GM21619 (cell line): ENCODE results near the gene LCK.
"Not testable (repeated sequence)": the region's sequence is repeated elsewhere in the genome, so short reads cannot be mapped to it uniquely, and the experiment has no call there.

ENCODE experiments used
- ATAC-seq: cut with Tn5 transposase; IDR thresholded peaks from one replicate; pipeline ENCODE4 v1.9.1; 2021; ENCODE audit not compliant: unreplicated experiment

Gene LCK

DNA sequence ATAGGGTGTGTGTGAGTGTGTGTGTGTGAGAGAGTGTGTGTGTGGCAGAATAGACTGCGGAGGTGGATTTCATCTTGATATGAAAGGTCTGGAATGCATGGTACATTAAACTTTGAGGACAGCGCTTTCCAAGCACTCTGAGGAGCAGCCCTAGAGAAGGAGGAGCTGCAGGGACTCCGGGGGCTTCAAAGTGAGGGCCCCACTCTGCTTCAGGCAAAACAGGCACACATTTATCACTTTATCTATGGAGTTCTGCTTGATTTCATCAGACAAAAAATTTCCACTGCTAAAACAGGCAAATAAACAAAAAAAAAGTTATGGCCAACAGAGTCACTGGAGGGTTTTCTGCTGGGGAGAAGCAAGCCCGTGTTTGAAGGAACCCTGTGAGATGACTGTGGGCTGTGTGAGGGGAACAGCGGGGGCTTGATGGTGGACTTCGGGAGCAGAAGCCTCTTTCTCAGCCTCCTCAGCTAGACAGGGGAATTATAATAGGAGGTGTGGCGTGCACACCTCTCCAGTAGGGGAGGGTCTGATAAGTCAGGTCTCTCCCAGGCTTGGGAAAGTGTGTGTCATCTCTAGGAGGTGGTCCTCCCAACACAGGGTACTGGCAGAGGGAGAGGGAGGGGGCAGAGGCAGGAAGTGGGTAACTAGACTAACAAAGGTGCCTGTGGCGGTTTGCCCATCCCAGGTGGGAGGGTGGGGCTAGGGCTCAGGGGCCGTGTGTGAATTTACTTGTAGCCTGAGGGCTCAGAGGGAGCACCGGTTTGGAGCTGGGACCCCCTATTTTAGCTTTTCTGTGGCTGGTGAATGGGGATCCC, 22.5 kb downstream of the LCK start:
- ATAC-seq = no peak

DNA sequence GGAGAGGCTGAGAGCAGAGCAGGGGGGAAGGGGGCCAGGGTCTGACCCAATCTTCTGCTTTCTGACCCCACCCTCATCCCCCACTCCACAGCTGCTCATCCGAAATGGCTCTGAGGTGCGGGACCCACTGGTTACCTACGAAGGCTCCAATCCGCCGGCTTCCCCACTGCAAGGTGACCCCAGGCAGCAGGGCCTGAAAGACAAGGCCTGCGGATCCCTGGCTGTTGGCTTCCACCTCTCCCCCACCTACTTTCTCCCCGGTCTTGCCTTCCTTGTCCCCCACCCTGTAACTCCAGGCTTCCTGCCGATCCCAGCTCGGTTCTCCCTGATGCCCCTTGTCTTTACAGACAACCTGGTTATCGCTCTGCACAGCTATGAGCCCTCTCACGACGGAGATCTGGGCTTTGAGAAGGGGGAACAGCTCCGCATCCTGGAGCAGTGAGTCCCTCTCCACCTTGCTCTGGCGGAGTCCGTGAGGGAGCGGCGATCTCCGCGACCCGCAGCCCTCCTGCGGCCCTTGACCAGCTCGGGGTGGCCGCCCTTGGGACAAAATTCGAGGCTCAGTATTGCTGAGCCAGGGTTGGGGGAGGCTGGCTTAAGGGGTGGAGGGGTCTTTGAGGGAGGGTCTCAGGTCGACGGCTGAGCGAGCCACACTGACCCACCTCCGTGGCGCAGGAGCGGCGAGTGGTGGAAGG, 23.7 kb downstream of the LCK start:
- ATAC-seq = no peak

DNA sequence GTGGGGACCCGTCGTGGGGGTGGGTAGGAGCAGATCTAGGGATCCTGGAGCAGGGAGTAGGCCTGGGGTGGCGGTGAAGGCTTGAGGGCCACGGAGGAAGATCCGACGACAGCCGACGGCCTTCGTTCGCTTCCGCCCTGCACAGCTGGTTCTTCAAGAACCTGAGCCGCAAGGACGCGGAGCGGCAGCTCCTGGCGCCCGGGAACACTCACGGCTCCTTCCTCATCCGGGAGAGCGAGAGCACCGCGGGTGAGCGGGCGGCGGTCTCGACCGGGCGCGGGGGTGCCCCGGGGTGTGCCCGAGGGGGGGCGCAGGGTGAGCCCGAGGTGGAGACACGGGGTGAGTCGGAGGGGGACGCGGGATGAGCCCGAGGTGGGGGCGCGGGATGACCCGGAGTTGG, 24.4 kb downstream of the LCK start:
- no peak for ATAC-seq

DNA sequence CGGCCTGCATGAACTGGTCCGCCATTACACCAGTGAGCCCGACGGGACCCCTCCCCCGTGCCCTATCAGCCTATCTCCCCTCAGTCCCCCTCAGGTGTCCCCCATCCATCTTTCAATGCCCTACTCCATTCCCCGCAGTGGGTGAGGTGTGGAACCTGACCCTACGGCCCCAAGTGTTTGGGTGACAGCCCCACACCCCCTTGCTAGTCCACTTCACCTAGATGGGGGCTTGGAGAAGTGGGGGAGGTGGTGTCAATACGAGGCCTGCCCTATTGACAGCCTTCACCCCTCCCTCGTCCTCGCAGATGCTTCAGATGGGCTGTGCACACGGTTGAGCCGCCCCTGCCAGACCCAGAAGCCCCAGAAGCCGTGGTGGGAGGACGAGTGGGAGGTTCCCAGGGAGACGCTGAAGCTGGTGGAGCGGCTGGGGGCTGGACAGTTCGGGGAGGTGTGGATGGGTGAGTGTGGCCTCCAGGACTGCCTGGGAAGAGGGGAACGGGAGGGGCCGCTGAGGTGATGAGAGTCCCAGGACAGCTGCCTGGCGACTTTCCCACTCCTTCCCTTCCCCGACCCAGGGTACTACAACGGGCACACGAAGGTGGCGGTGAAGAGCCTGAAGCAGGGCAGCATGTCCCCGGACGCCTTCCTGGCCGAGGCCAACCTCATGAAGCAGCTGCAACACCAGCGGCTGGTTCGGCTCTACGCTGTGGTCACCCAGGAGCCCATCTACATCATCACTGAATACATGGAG, 25.1 kb downstream of the LCK start:
- ATAC-seq = no peak

DNA sequence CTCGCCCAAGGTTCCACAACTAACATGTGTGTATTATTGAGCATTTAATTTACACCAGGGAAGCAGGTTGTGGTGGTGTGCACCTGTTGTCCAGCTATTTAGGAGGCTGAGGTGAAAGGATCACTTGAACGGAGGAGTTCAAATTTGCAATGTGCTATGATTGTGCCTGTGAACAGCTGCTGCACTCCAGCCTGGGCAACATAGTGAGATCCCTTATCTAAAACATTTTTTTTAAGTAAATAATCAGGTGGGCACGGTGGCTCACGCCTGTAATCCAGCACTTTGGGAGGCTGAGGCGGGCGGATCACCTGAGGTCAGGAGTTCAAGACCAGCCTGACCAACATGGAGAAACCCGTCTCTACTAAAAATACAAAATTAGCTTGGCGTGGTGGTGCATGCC, 33.7 kb downstream of the LCK start:
- not testable (repeated sequence) for ATAC-seq

DNA sequence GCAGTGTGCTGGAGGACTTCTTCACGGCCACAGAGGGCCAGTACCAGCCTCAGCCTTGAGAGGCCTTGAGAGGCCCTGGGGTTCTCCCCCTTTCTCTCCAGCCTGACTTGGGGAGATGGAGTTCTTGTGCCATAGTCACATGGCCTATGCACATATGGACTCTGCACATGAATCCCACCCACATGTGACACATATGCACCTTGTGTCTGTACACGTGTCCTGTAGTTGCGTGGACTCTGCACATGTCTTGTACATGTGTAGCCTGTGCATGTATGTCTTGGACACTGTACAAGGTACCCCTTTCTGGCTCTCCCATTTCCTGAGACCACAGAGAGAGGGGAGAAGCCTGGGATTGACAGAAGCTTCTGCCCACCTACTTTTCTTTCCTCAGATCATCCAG, 34.6 kb downstream of the LCK start:
- no peak for ATAC-seq

DNA sequence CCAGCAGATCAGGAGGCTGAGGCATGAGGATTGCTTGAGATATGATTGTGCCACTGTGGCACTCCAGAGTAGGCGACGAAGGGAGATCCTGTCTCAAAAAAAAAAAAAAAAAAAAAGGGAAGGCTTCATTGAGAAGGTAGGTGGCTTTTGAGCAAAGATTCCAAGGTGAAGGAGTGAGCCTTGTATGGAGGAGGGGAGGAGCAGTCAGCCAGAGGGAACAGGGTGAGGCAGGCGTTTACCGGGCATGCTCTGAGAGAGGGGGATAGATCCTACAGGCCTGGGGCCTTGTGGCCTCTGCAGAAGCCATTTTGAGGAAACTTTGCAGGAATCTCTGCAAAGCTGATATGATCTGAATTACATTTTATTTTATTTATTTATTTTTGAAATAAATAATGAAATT, 35.7 kb downstream of the LCK start:
- ATAC-seq = no peak

DNA sequence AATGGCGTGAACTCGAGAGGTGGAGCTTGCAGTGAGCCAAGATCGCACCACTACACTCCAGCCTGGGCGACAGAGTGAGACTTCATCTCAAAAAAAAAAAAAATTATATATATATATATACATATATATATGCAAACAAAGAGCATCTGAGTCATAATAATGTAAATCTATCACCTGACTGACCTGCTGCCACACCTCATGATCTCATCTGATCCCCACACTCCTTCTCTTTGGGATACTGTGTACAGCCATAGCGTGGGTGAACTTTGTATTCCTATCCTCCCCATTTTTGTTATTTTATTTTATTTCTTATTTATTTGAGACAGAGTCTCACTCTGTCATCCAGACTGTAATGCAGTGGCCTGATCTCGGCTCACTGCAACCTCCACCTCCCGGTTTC, 38.2 kb downstream of the LCK start:
- no peak for ATAC-seq

DNA sequence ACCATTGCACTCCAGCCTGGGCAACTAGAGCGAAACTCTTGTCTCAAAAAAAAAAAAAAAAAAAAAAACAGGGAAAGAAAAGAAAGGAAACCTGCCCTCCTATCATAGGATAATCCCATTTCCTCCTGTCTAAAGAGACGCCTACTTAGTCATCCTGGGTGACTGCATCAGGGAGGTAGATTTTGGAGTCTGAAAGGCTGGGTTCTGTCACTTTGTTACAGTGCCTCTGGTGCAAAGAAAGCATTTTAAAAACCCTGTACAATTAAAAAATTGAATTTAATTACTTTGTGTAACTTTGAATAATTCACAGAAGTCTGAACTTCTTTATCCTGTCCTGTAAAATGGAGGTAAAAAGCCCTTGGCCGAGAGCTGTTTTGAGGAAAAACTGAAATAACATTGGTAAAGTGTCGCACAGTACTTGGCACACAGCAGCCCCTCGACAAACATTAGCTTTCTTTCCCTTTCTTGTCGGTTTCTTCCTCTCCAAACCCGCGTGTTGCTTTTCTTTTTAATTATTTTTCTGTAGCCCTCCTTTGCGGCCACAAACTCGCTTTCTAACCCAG, 40.2 kb downstream of the LCK start:
- ATAC-seq = no peak

DNA sequence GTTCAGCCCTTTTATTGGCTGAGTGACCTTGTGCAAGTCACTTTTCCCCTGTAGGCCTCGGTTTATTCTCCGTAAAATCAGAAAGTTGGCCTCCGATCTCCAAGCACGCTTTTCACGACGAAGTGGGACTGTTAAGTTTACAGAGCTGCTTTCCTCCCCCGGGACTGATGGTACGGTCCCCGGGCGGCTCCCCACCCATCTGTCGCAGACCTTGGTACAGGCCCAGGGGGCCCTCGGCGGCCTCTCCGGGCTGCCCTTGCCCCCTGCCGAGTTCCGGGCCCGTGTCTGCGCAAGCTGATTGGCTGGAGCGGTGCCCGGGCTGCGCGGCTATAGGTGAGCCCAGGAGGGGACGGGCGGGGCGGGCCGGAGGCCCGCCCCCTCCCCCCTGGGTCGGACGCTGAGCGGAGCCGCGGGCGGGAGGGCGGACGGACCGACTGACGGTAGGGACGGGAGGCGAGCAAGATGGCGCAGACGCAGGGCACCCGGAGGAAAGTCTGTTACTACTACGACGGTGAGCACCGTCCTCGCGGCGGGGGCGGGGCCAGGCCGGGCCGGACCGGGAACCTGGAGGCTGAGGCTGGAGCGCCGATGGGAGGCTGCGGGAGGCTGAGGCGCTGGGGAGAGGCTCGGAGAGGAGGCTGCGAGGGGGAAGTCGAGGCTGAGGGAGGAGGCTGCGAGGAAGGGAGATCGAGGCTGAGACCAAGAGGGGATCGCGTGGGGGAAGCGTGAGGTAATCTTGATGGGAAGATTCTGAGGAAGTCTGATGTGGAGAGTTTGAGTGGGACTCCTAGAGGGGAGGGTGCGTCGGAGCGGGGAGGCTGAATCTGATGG, 40.9 kb downstream of the LCK start, which contains the start of gene HDAC1:
TSS of gene HDAC1 (plus strand) at position 376 of the 831 bp plus-strand sequence. CDS start at position 463, 87 bp downstream.
- peak; percentile 98 for ATAC-seq

DNA sequence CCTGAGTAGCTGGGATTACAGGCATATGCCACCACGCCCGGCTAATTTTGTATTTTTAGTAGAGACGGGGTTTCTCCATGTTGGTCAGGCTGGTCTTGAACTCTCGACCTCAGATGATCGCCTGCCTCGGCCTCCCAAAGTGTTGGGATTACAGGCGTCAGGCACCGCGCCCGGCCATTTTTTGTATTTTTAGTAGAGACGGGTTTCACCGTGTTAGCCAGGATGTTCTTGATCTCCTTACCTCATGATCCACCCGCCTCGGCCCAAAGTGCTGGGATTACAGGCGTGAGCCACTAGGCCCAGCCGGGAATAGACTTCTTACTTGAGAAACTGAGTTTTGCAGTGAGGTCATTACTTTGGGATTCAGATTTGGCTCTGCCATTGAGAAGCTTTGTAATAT, 47.1 kb downstream of the LCK start:
- not testable (repeated sequence) for ATAC-seq

DNA sequence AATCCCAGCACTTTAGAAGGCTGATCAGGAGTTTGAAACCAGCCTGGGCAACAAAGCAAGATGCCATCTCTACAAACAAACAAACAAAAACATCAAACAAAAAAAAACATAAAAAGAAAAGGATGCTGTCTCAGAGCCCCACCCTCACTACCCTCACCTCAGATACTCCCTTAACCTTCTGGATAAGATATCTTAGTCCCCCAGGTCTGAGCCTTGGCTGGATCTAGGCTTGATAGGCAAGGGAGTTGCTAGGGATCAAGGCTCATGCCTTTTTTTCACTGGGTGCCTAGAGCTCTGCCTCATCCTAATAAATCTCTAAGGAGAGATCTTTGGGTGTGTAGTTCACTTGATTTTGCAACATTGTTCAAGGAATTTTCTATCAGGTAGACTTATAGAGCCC, 48.3 kb downstream of the LCK start:
- no peak for ATAC-seq

DNA sequence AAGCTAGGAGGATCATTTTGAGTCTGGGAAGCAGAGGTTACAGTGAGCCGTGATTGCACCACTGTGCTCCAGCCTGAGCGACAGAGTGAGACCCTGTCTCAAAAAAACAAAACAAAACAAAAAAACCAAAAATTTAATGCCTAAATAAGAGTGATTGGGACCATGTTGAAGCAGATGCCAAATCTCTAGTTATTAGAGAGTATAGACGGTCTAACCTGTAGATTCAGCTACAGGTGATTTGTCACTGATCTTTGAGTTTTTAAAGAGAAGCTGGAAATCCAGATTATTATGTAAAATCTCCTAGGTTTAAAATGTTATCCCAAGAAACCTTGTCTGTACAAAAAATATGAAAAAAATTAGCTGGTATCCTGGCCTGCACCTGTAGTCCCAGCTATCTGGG, 52.3 kb downstream of the LCK start:
- ATAC-seq = no peak

DNA sequence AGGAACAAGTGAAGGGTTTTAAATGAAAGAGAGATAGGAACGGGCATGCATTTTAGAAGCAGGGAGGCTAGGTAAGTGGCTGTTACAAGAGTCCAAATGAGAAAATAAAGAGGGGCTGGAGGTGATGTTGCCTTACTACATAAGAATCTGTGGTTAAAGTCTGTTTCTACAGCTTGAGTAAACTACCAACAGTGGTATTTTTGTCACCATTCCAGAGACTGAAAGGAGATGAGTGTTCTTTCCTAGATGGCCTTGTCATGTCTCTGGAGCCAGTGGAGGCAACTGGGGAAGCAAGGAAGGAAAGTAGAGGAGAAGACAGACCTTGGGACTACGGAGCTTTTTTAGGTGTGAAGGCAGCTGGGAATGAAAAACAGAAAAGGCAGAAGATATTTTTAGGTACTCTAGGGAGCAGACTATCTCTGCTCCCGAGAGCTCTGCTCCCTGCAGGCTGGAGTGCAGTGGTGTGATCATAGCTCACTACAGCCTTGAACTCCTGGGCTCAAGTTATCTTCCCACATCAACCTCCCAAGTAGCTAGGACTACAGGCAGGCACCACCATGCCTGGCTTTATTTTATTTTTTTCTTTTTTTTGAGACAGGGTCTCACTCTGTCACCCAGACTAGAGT, 53.0 kb downstream of the LCK start:
- ATAC-seq = no peak

DNA sequence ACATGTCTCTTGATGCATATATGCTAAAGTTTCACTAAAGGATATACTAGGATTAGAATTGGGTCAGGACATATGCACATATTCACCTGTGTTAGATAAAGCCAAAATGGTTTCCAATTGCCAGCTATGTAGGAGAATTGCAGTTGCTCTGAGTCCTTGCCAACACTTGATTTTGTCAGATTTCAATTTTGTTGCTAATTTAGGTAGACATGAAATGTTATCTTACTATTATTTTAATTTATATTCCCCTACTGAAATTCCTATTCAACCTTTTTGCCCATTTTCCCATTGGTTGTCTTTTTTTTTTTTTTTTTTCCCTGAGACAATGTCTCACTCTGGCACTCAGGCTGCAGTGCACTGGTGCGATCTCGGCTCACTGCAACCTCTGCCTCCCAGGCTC, 54.2 kb downstream of the LCK start:
- no peak for ATAC-seq

DNA sequence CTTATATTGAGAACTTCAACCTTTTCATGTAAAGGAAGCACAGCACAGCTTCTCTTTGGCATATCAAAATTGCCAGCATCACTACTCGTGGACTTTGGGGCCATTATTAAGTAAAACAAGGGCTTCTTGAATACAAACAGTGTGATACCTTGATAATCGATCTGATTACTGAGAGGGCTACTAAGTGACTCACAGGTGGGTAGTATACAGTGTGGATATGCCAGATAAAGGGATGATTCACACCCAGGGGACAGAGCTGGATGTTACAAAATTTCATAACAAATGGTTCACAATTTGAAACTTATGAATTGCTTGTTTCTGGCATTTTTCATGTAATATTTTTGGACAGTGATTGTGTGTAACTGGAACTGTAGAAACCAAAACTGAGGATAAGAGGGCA, 56.3 kb downstream of the LCK start:
- no peak for ATAC-seq

DNA sequence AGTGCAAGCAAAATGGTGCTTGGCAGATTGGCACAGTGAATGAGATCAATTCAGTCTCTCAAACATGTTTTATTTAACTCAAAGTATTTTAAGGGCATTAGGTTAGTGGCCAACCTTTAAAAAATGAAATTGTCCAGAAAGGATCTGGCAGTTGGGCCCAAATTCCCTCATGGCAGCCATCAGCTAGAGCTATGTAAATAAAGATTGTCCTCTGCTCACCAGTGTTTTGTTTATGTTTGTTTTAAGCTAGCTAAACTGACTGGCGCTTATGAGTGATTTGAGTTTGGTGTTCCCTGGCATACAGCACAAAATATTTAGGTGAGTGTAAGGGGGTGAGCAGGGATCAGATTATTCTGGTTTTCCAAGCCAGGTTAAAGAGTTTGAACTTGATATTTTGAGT, 58.9 kb downstream of the LCK start:
- no peak for ATAC-seq

DNA sequence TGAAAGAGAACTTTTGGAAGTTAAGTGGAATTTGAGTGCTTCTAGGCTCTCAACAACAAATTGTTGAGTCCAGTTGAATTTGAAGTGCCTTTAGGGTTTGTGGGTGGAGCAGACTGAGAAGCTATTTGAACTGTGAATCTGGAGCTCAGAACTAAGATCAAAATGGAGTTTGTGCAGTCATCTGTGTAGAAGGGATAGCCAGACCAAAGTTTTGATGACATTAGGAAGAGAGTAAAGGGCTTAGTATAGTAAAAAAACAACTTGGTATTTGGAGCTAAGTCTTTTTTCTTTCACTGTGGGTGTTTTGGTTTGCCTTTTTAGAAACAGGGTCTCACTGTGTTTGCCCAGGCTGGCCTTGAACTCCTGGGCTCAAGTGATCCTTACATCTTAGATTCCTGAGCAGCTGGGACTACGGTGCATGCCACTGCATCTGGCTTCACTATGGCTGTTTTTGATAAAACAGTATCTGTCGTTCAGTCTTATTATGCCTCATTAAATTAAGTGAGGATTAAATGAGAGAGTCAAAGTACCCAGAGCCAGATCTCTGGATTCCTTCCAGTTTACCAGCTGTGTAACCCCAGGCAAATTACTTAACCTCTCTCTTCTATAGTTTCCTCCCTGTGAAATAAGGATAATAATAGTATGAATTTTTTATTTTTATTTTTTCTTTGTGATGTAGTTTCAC, 60.8 kb downstream of the LCK start:
- ATAC-seq = no peak

DNA sequence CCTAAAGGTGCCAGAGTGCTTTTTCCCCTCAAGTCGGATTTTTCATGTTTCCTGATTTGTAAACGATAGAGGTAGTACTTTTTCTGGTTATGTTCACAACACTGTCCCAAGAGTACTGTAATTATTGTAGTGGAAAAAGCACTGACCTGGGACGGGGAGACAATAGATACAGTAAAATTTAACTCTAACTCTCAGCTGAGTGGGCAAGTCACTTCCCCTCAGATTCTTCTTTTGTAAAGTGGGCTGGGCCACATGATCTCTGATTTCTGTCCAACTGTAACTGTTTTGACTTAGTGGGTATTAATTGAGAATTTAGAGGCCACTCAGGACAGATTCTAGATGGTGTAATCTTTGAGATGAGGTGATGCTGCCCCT, 65.8 kb downstream of the LCK start:
- ATAC-seq = no peak
